Fibroblast of skin of right quadriceps (primary cell): Measurements from ENCODE around the gene DCX.

ENCODE experiments used
- DNase-seq: peaks from one replicate; pipeline ENCODE4 v3.0.0-alpha.2; 2013

The DCX gene

GRCh38 chrX:111302284-111302683 is 109.7 kb downstream of the DCX start:
- DNase-seq: no peak

- DNase-seq: no peak
These were observed 123.2 kb downstream of the DCX start for GRCh38 chrX:111288841-111289240.

GRCh38 chrX:111284631-111285293 is 127.2 kb downstream of the DCX start:
- no peak for DNase-seq

GRCh38 chrX:111283446-111283845 is 128.5 kb downstream of the DCX start:
- no peak for DNase-seq

- DNase-seq: no peak
These were observed 129.0 kb downstream of the DCX start for GRCh38 chrX:111282991-111283390.

GRCh38 chrX:111282139-111282538 is 129.9 kb downstream of the DCX start:
- no peak for DNase-seq

- DNase-seq: peak; percentile 10
These were observed 141.7 kb downstream of the DCX start, which contains the start of gene CAPN6 for GRCh38 chrX:111270339-111270738. Gene CAPN6, minus strand, starts transcription at chrX:111270483. Its CDS starts 6,547 bp downstream, at chrX:111263936.

- DNase-seq: no peak
These were observed 143.5 kb downstream of the DCX start for GRCh38 chrX:111268506-111268905.

- DNase-seq: no peak
These were observed 146.5 kb downstream of the DCX start for GRCh38 chrX:111265486-111265885.

- DNase-seq: no peak
These were observed 147.6 kb downstream of the DCX start for GRCh38 chrX:111264385-111264784.

- peak; percentile 25 for DNase-seq
These were observed 149.9 kb downstream of the DCX start for GRCh38 chrX:111262086-111262485.

- DNase-seq: no peak
These were observed 151.5 kb downstream of the DCX start for GRCh38 chrX:111260451-111260850.

- DNase-seq: no peak
These were observed 152.4 kb downstream of the DCX start for GRCh38 chrX:111259559-111259958.

GRCh38 chrX:111257733-111258132 is 154.3 kb downstream of the DCX start:
- no peak for DNase-seq

GRCh38 chrX:111254896-111255693 is 156.9 kb downstream of the DCX start:
- peak; percentile 9 for DNase-seq

- peak; percentile 1 for DNase-seq
These were observed 167.7 kb downstream of the DCX start for GRCh38 chrX:111244235-111244750.
